Measurements from ENCODE around the gene PLAAT2. TPM values are rescaled to one million over a fixed set of nuclear protein-coding genes. Genes with fewer than 3 reads are reported as not detected.

PLAAT2 gene
- total and polyA plus RNA-seq, 10 of the 15 experiments (the other 5 are each of a cell fraction or from before 2014, with no cell fraction given): 4.6 to 25.9 (median 8.6) TPM

DNA sequence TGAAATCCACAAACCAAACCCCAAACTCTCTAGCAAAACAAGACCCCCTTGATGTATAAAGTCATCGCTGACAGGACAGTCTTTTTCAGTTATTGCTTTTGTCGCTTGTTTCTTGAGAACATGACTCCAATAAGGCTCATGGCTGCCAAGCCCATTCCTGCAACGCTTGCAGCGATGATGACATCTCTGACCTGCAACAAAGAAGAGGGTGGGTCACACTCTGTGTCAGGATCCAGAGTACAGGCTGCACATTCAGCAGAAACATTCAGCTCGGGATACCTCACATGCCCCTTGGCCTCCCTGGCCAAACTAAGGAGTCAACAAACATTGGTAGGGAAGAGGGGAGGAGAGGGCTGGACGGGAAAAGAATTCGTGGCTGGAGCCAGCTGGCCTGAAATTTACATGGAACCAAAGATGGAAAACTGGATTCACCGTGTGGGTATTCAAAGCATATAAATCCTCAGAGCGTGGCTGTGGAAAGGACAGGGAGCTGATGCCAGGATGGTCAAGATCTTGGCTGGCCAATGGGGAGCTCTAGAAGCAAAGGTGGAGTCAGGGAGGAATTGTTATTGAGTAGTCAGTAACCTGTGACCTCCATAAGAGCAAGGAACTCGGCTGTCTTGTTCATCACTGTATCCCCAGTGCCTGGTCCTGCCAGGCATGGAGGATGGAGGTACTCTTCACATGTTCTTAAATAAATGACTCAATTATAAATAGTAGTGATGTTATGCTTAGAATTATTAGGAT, 11.8 kb upstream of the PLAAT2 start:
- no TSS peak for BruUV-seq (replicated peaks)
- Histone ChIP-seq H3K27me3 (replicated peaks in 1 of 2; ENCODE audit: control insufficient read depth in 2 of 2, insufficient read depth in 2 of 2, low read length in 1 of 2) (no peaks in the 10 kb centered on the region), H3K4me2 (ENCODE audit: control insufficient read depth, insufficient read depth) (peak overlapping the region; percentile 46), H2AFZ (ENCODE audit: control insufficient read depth, low read depth, low read length) (peak overlapping the region; percentile 67), H3K36me3 (ENCODE audit: control insufficient read depth in 2 of 2, insufficient read depth in 2 of 2, low read length in 1 of 2) (no peaks in the 10 kb centered on the region), H3K27ac (ENCODE audit: control insufficient read depth, insufficient read depth) (no peak overlapping the region), H3K9ac (ENCODE audit: control insufficient read depth, insufficient read depth, low read length) (no peak overlapping the region), H3K9me3 (replicated peaks; ENCODE audit: control insufficient read depth, insufficient read depth, low read length) (peaks cover 2% of the 10 kb centered on the region; the same call in 2 of the 3 replicates), H3K4me3 (no peak overlapping the region; the same call in 1 of the 2 replicates), H4K20me1 (ENCODE audit: control insufficient read depth, insufficient read depth) (no peaks in the 10 kb centered on the region), H3K79me2 (ENCODE audit: control insufficient read depth, insufficient read depth, low read length) (no peaks in the 10 kb centered on the region), H3K4me1 (ENCODE audit: control insufficient read depth, insufficient read depth, low read length) (peaks cover 22% of the 10 kb centered on the region)
- POLR2A ChIA-PET: interaction anchor here (0.9 kb wide), 1 partner anchor 8 kb away, joined by 3 read pairs; no protein-coding TSS in a partner anchor
- ATAC-seq (no peak), FAIRE-seq (no peak), DNase-seq (ENCODE audit: low read depth, low spot score) (no peak)
- 82% methylated on average over 10 of the region's 10 CpGs for WGBS (ENCODE audit: insufficient coverage, insufficient replicate concordance, low lambda C conversion rate, missing lambda C conversion rate)
- CTCF ChIA-PET: interaction anchor here (1.3 kb wide), 1 partner anchor 96 kb away, joined by 3 read pairs; no protein-coding TSS in a partner anchor
- in situ Hi-C loops (cut with MboI) (no loop called here), intact Hi-C loops (cut with micrococcal nuclease; ENCODE audit: unreplicated experiment) (no loop called here)
- SMC1A ChIA-PET (ENCODE audit: uncharacterized antibody, unreplicated experiment): interaction anchor here (1.0 kb wide), 1 partner anchor 95 kb away, joined by 3 read pairs; no protein-coding TSS in a partner anchor
- RAD21 ChIA-PET (ENCODE audit: unreplicated experiment): interaction anchor here (1.5 kb wide), 1 partner anchor 38 kb away, joined by 4 read pairs; the partner anchor contains the start of gene PLAAT4
- no peak for TF ChIP-seq RAD21 (IDR thresholded peaks at IDR 0.05; ENCODE audit: insufficient read depth, low read depth, low read length)
- TF ChIP-seq MLLT1 (IDR thresholded peaks at IDR 0.05): no peak
- TF ChIP-seq MYC (IDR thresholded peaks at IDR 0.05; ENCODE audit: insufficient read depth, insufficient read length, insufficient replicate concordance, low read length, severe bottlenecking): no peak
- no peak for TF ChIP-seq ZNF592 (IDR thresholded peaks at IDR 0.05)
- TF ChIP-seq, protein P1, sequence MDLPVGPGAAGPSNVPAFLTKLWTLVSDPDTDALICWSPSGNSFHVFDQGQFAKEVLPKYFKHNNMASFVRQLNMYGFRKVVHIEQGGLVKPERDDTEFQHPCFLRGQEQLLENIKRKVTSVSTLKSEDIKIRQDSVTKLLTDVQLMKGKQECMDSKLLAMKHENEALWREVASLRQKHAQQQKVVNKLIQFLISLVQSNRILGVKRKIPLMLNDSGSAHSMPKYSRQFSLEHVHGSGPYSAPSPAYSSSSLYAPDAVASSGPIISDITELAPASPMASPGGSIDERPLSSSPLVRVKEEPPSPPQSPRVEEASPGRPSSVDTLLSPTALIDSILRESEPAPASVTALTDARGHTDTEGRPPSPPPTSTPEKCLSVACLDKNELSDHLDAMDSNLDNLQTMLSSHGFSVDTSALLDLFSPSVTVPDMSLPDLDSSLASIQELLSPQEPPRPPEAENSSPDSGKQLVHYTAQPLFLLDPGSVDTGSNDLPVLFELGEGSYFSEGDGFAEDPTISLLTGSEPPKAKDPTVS (IDR thresholded peaks at IDR 0.05; ENCODE audit: low read depth, low read length): no peak
- no peak for TF ChIP-seq ASH2L (IDR thresholded peaks at IDR 0.05; ENCODE audit: borderline replicate concordance, low read depth)
- TF ChIP-seq ZNF384 (IDR thresholded peaks at IDR 0.05; ENCODE audit: borderline replicate concordance, low read depth, low read length): no peak
- no peak for TF ChIP-seq ZNF24 (IDR thresholded peaks at IDR 0.05)
- TF ChIP-seq HDGF (IDR thresholded peaks at IDR 0.05): no peak

All from GM12878 (cell line).